ENCODE results near the gene VMO1. TPM values are rescaled to one million over a fixed set of nuclear protein-coding genes. Genes with fewer than 3 reads are reported as not detected.

Gene VMO1
- polyA plus RNA-seq, 1 donor (not counting 4 experiments of a cell fraction or from before 2014, with no cell fraction given): 0.14 TPM

DNA sequence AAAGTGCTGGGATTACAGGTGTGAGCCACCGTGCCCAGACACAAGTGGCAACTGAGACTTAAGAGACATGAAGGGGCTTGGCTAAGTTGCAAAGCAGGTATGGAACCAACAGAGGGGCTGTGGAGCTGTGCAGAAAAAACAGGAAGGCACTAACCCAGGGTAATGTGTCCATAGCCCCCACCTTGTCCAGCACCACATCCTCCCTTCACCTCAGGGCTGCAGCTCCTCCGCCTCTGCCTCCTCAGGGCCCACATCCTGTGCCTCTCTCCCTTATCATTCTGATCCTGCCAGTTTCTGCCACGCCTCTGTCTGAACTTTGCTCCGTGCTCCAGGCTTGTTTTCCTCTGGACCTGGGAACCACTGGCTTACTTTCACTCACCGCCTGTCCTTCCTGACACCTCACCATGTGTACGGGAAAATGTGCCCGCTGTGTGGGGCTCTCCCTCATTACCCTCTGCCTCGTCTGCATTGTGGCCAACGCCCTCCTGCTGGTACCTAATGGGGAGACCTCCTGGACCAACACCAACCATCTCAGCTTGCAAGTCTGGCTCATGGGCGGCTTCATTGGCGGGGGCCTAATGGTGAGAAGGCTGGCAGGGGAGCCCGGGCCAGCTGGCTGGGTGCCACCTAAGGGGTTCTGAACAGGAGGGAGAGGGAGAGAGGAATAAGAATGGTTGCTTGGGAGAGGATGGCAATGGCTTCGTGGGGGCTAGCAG, 14.5 kb downstream of the VMO1 start, which contains the start of gene TM4SF5:
TSS of gene TM4SF5 (plus strand) at position 368 of the 716 bp plus-strand sequence. CDS start at position 405, 37 bp downstream.
- Histone ChIP-seq H3K9me1 (ENCODE audit: control insufficient read depth, extremely low read depth, insufficient read depth, low read length) (no peaks in the 10 kb centered on the region), H3K27ac (ENCODE audit: control insufficient read depth, insufficient read depth, low read length) (no peak within 1 kb of the TSS), H3K27me3 (ENCODE audit: control insufficient read depth, extremely low read depth, insufficient read depth, low read length) (peaks cover 13% of the 10 kb centered on the region), H3K36me3 (ENCODE audit: control insufficient read depth in 2 of 2, extremely low read depth in 1 of 2, insufficient read depth in 2 of 2, low read length in 2 of 2) (no peaks in the 10 kb centered on the region), H3K4me1 (ENCODE audit: control insufficient read depth, extremely low read depth, insufficient read depth, low read length) (no peaks in the 10 kb centered on the region), H2AFZ (ENCODE audit: control insufficient read depth, low read length) (peak within 1 kb of the TSS; percentile 26), H3K4me3 (ENCODE audit: control insufficient read depth in 2 of 3, extremely low read depth in 1 of 3, insufficient read depth in 2 of 3, low read depth in 1 of 3, low read length in 3 of 3) (no peak within 1 kb of the TSS), H4K20me1 (ENCODE audit: control insufficient read depth, extremely low read depth, insufficient read depth, low read length) (no peaks in the 10 kb centered on the region), H3K79me2 (ENCODE audit: control insufficient read depth, insufficient read depth, low read length) (no peaks in the 10 kb centered on the region), H3K4me2 (ENCODE audit: control insufficient read depth, extremely low read depth, insufficient read depth, low read depth, low read length) (no peak within 1 kb of the TSS), H3K9me3 (ENCODE audit: control insufficient read depth, low read depth, low read length) (no peaks in the 10 kb centered on the region), H3K9ac (ENCODE audit: control insufficient read depth, extremely low read depth, insufficient read depth, low read length) (no peak within 1 kb of the TSS)
- TF ChIP-seq, protein P1, sequence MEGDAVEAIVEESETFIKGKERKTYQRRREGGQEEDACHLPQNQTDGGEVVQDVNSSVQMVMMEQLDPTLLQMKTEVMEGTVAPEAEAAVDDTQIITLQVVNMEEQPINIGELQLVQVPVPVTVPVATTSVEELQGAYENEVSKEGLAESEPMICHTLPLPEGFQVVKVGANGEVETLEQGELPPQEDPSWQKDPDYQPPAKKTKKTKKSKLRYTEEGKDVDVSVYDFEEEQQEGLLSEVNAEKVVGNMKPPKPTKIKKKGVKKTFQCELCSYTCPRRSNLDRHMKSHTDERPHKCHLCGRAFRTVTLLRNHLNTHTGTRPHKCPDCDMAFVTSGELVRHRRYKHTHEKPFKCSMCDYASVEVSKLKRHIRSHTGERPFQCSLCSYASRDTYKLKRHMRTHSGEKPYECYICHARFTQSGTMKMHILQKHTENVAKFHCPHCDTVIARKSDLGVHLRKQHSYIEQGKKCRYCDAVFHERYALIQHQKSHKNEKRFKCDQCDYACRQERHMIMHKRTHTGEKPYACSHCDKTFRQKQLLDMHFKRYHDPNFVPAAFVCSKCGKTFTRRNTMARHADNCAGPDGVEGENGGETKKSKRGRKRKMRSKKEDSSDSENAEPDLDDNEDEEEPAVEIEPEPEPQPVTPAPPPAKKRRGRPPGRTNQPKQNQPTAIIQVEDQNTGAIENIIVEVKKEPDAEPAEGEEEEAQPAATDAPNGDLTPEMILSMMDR (optimal IDR thresholded peaks at IDR 0.05 in 1 of 3, IDR thresholded peaks at IDR 0.05 in 1 of 3, conservative IDR thresholded peaks at IDR 0.05 in 1 of 3; ENCODE audit: extremely low read depth in 1 of 3, insufficient read depth in 2 of 3, low read length in 3 of 3): no peak
- no peak for TF ChIP-seq EZH2 (IDR thresholded peaks at IDR 0.05; ENCODE audit: low read length)
- DNase-seq (ENCODE audit: low read depth, low spot score) (no peak), FAIRE-seq (no peak)
- dilution Hi-C loops (cut with MboI; ENCODE audit: extremely low pct_ligation_motif_present, low sequenced_read_pairs): no loop called here

DNA sequence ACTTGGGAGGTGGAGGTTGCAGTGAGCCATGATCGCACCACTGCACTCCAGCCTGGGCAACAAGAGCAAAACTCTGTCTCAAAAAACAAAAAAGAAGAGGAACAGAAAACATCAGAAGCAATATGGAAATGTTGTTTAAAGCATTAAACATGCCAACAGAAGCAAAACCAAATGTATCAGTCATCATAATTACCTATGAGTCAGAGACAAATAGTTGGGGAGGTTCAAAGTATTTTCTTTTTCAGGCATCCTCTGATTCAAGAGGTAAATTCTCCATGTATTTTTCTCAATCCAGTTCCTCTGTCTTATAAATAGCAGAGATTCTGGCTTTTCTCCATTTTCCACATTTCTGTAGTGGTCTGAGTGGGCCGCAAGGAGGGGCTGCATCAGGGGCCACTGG, 16.5 kb downstream of the VMO1 start:
- dilution Hi-C loops (cut with MboI; ENCODE audit: extremely low pct_ligation_motif_present, low sequenced_read_pairs): no loop called here

More for the DNA sequence above, 16.5 kb downstream of the VMO1 start:
- Histone ChIP-seq H3K9ac (ENCODE audit: control insufficient read depth, extremely low read depth, insufficient read depth, low read length) (no peak overlapping the region), H2AFZ (ENCODE audit: control insufficient read depth, low read length) (no peak overlapping the region), H3K27ac (ENCODE audit: control insufficient read depth, insufficient read depth, low read length) (no peak overlapping the region), H3K27me3 (ENCODE audit: control insufficient read depth, extremely low read depth, insufficient read depth, low read length) (peaks cover 13% of the 10 kb centered on the region), H3K9me3 (ENCODE audit: control insufficient read depth, low read depth, low read length) (no peaks in the 10 kb centered on the region), H3K9me1 (ENCODE audit: control insufficient read depth, extremely low read depth, insufficient read depth, low read length) (no peaks in the 10 kb centered on the region), H3K36me3 (ENCODE audit: control insufficient read depth in 2 of 2, extremely low read depth in 1 of 2, insufficient read depth in 2 of 2, low read length in 2 of 2) (no peaks in the 10 kb centered on the region), H3K79me2 (ENCODE audit: control insufficient read depth, insufficient read depth, low read length) (no peaks in the 10 kb centered on the region), H3K4me1 (ENCODE audit: control insufficient read depth, extremely low read depth, insufficient read depth, low read length) (no peaks in the 10 kb centered on the region), H4K20me1 (ENCODE audit: control insufficient read depth, extremely low read depth, insufficient read depth, low read length) (no peaks in the 10 kb centered on the region), H3K4me2 (ENCODE audit: control insufficient read depth, extremely low read depth, insufficient read depth, low read depth, low read length) (no peak overlapping the region), H3K4me3 (ENCODE audit: control insufficient read depth in 2 of 3, extremely low read depth in 1 of 3, insufficient read depth in 2 of 3, low read depth in 1 of 3, low read length in 3 of 3) (no peak overlapping the region)
- DNase-seq (ENCODE audit: low read depth, low spot score) (no peak), FAIRE-seq (no peak)
- TF ChIP-seq, protein P1 (optimal IDR thresholded peaks at IDR 0.05 in 1 of 3, IDR thresholded peaks at IDR 0.05 in 1 of 3, conservative IDR thresholded peaks at IDR 0.05 in 1 of 3; ENCODE audit: extremely low read depth in 1 of 3, insufficient read depth in 2 of 3, low read length in 3 of 3): no peak
- no peak for TF ChIP-seq EZH2 (IDR thresholded peaks at IDR 0.05; ENCODE audit: low read length)

Measured in keratinocyte (primary cell).